ENCODE results near the gene WFDC10B. TPM values are rescaled to one million over a fixed set of nuclear protein-coding genes. Genes with fewer than 3 reads are reported as not detected.

The WFDC10B gene
- total RNA-seq, 1 experiment from 2014 or later = 0.42 TPM

DNA sequence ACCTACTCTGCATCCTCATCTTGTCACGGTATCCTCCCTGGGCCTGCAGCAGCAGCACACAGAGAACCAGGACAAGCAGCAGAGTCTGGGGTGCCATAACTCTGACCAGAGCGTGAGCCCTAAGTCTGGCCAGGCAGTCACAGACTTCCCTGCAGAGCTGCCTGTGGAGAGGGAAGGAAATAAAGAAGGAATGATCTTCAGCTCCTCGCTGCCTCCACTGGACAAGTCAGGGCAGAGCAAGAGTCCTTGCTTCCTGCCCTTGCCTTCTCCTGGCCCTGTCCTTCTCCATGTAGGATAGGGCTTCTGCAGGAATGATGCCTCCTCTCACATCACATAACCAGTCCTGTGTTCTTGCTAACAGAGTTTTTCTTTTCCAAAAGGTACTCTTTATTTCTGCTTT is 18.9 kb downstream of the WFDC10B start (continued):
- TF ChIP-seq ZNF512 (CRISPR knock-in tag; IDR thresholded peaks at IDR 0.05; ENCODE audit: borderline replicate concordance) (no peak), NFATC4 (CRISPR knock-in tag; IDR thresholded peaks at IDR 0.05) (no peak), ZNF219 (CRISPR knock-in tag; IDR thresholded peaks at IDR 0.05; ENCODE audit: borderline replicate concordance) (no peak), HMGA2 (CRISPR knock-in tag; IDR thresholded peaks at IDR 0.05) (no peak)
- TF ChIP-seq, protein P1, sequence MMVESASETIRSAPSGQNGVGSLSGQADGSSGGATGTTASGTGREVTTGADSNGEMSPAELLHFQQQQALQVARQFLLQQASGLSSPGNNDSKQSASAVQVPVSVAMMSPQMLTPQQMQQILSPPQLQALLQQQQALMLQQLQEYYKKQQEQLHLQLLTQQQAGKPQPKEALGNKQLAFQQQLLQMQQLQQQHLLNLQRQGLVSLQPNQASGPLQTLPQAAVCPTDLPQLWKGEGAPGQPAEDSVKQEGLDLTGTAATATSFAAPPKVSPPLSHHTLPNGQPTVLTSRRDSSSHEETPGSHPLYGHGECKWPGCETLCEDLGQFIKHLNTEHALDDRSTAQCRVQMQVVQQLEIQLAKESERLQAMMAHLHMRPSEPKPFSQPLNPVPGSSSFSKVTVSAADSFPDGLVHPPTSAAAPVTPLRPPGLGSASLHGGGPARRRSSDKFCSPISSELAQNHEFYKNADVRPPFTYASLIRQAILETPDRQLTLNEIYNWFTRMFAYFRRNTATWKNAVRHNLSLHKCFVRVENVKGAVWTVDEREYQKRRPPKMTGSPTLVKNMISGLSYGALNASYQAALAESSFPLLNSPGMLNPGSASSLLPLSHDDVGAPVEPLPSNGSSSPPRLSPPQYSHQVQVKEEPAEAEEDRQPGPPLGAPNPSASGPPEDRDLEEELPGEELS (CRISPR knock-in tag; IDR thresholded peaks at IDR 0.05) = no peak

GRCh38 chr20:45679650-45680049 is 25.2 kb downstream of the WFDC10B start:
- no peak overlapping the region for H3K4me3 Mint-ChIP-seq
- ATAC-seq (no peak), DNase-seq (ENCODE audit: low spot score) (no peak)
- peaks cover 28% of the 10 kb centered on the region for H3K36me3 Mint-ChIP-seq
- peaks cover 7% of the 10 kb centered on the region for H3K4me1 Mint-ChIP-seq
- H3K27ac Mint-ChIP-seq = no peak overlapping the region
- ChIA-PET POLR2A (no interaction called here), CTCF (interaction anchor here (1.4 kb wide), 1 partner anchor 50 kb away, joined by 4 read pairs; the partner anchor contains the start of gene WFDC10A)
- no peak for TF ChIP-seq TCF7 (CRISPR knock-in tag; IDR thresholded peaks at IDR 0.05; ENCODE audit: low read depth)
- TF ChIP-seq, protein P2, sequence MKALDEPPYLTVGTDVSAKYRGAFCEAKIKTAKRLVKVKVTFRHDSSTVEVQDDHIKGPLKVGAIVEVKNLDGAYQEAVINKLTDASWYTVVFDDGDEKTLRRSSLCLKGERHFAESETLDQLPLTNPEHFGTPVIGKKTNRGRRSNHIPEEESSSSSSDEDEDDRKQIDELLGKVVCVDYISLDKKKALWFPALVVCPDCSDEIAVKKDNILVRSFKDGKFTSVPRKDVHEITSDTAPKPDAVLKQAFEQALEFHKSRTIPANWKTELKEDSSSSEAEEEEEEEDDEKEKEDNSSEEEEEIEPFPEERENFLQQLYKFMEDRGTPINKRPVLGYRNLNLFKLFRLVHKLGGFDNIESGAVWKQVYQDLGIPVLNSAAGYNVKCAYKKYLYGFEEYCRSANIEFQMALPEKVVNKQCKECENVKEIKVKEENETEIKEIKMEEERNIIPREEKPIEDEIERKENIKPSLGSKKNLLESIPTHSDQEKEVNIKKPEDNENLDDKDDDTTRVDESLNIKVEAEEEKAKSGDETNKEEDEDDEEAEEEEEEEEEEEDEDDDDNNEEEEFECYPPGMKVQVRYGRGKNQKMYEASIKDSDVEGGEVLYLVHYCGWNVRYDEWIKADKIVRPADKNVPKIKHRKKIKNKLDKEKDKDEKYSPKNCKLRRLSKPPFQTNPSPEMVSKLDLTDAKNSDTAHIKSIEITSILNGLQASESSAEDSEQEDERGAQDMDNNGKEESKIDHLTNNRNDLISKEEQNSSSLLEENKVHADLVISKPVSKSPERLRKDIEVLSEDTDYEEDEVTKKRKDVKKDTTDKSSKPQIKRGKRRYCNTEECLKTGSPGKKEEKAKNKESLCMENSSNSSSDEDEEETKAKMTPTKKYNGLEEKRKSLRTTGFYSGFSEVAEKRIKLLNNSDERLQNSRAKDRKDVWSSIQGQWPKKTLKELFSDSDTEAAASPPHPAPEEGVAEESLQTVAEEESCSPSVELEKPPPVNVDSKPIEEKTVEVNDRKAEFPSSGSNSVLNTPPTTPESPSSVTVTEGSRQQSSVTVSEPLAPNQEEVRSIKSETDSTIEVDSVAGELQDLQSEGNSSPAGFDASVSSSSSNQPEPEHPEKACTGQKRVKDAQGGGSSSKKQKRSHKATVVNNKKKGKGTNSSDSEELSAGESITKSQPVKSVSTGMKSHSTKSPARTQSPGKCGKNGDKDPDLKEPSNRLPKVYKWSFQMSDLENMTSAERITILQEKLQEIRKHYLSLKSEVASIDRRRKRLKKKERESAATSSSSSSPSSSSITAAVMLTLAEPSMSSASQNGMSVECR (CRISPR knock-in tag; IDR thresholded peaks at IDR 0.05; ENCODE audit: borderline replicate concordance) = no peak
- TF ChIP-seq ZNF121 (CRISPR knock-in tag; IDR thresholded peaks at IDR 0.05) = no peak
- TF ChIP-seq, protein P3, sequence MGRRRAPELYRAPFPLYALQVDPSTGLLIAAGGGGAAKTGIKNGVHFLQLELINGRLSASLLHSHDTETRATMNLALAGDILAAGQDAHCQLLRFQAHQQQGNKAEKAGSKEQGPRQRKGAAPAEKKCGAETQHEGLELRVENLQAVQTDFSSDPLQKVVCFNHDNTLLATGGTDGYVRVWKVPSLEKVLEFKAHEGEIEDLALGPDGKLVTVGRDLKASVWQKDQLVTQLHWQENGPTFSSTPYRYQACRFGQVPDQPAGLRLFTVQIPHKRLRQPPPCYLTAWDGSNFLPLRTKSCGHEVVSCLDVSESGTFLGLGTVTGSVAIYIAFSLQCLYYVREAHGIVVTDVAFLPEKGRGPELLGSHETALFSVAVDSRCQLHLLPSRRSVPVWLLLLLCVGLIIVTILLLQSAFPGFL (CRISPR knock-in tag; IDR thresholded peaks at IDR 0.05; ENCODE audit: borderline replicate concordance) = no peak
- TF ChIP-seq, protein P4, sequence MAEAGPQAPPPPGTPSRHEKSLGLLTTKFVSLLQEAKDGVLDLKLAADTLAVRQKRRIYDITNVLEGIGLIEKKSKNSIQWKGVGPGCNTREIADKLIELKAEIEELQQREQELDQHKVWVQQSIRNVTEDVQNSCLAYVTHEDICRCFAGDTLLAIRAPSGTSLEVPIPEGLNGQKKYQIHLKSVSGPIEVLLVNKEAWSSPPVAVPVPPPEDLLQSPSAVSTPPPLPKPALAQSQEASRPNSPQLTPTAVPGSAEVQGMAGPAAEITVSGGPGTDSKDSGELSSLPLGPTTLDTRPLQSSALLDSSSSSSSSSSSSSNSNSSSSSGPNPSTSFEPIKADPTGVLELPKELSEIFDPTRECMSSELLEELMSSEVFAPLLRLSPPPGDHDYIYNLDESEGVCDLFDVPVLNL (CRISPR knock-in tag; IDR thresholded peaks at IDR 0.05; ENCODE audit: borderline replicate concordance, low read depth) = no peak
- TF ChIP-seq, protein P5, sequence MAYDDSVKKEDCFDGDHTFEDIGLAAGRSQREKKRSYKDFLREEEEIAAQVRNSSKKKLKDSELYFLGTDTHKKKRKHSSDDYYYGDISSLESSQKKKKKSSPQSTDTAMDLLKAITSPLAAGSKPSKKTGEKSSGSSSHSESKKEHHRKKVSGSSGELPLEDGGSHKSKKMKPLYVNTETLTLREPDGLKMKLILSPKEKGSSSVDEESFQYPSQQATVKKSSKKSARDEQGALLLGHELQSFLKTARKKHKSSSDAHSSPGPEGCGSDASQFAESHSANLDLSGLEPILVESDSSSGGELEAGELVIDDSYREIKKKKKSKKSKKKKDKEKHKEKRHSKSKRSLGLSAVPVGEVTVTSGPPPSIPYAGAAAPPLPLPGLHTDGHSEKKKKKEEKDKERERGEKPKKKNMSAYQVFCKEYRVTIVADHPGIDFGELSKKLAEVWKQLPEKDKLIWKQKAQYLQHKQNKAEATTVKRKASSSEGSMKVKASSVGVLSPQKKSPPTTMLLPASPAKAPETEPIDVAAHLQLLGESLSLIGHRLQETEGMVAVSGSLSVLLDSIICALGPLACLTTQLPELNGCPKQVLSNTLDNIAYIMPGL (CRISPR knock-in tag; IDR thresholded peaks at IDR 0.05) = no peak
- TF ChIP-seq NFATC4 (CRISPR knock-in tag; IDR thresholded peaks at IDR 0.05) = no peak
- no peak for TF ChIP-seq ZNF263 (CRISPR knock-in tag; IDR thresholded peaks at IDR 0.05; ENCODE audit: low read depth)
- no peak for TF ChIP-seq ATF1 (CRISPR knock-in tag; IDR thresholded peaks at IDR 0.05)
- peaks cover 3% of the 10 kb centered on the region for H3K27me3 Mint-ChIP-seq (ENCODE audit: low read depth)
- peaks cover 57% of the 10 kb centered on the region for H3K9me3 Mint-ChIP-seq

Data from WTC11 (cell line).